CD14-positive monocyte (primary cell): ENCODE measurements around the gene SBF2. TPM values are rescaled to one million over a fixed set of nuclear protein-coding genes. Genes with fewer than 3 reads are reported as not detected.

ENCODE experiments used
- DNase-seq, 3 donors: peaks; one replicate each; pipeline ENCODE4 v3.0.0-alpha.2; 2011 to 2022
- H2AFZ ChIP-seq: 2 replicates; pipeline ENCODE4 v1.6.0; 2012; ENCODE audit warnings: mild to moderate bottlenecking, low read depth, low read length, inconsistent platforms; ENCODE audit not compliant: insufficient read depth, poor library complexity, severe bottlenecking
- H3K27ac ChIP-seq, 2 donors: 1 replicate in 1 of 2; 2 replicates in 1 of 2; pipeline ENCODE4 v1.5.1; 2012 to 2013; ENCODE audit warnings: low read length in 2 of 2, control low read depth in 1 of 2, inconsistent platforms in 1 of 2, low read depth in 1 of 2, mild to moderate bottlenecking in 1 of 2
- H3K27me3 ChIP-seq, 2 donors: one replicate each; pipeline versions ENCODE4 v1.6.0 to v1.6.1; 2011 to 2013; ENCODE audit warnings: low read length in 2 of 2; ENCODE audit not compliant: control insufficient read depth in 2 of 2, insufficient read depth in 2 of 2
- H3K36me3 ChIP-seq, 2 donors: replicated peaks in 1 of 2; 1 replicate in 1 of 2; 2 replicates in 1 of 2; pipeline versions ENCODE4 v1.5.1 to v1.6.1; 2012 to 2013; ENCODE audit warnings: low read length in 2 of 2, control low read depth in 1 of 2, inconsistent platforms in 1 of 2, mild to moderate bottlenecking in 1 of 2; ENCODE audit not compliant: insufficient read depth in 2 of 2, control insufficient read depth in 1 of 2
- H3K4me1 ChIP-seq, 2 donors: 1 replicate in 1 of 2; 2 replicates in 1 of 2; pipeline versions ENCODE4 v1.5.1 to v1.6.1; 2012 to 2013; ENCODE audit warnings: low read length in 2 of 2, control low read depth in 1 of 2, inconsistent platforms in 1 of 2, mild to moderate bottlenecking in 1 of 2, moderate library complexity in 1 of 2; ENCODE audit not compliant: insufficient read depth in 2 of 2, control insufficient read depth in 1 of 2
- H3K4me2 ChIP-seq: replicated peaks from 2 replicates; pipeline ENCODE3; 2012; ENCODE audit warnings: low read length, moderate library complexity, mild to moderate bottlenecking; ENCODE audit not compliant: poor library complexity, severe bottlenecking; ENCODE audit errors: extremely low read depth
- H3K4me3 ChIP-seq, 3 experiments: fragments of 200-600 bp in 1 of 3; sonication (generic) in 1 of 3; replicated peaks in 1 of 3; 1 replicate in 2 of 3; 2 replicates in 1 of 3; pipeline ENCODE4 v1.5.1; 2011 to 2013; ENCODE audit warnings: low read length in 3 of 3, mild to moderate bottlenecking in 3 of 3, control low read depth in 2 of 3, low read depth in 2 of 3, inconsistent platforms in 1 of 3, moderate library complexity in 1 of 3
- H3K79me2 ChIP-seq: 2 replicates; pipeline ENCODE4 v1.6.0; 2012; ENCODE audit warnings: mild to moderate bottlenecking, control low read depth, inconsistent platforms, low read length, moderate library complexity; ENCODE audit not compliant: insufficient read depth
- H3K9ac ChIP-seq: 2 replicates; pipeline ENCODE4 v1.6.0; 2017; ENCODE audit warnings: low read length, mild to moderate bottlenecking; ENCODE audit not compliant: insufficient read depth, poor library complexity, severe bottlenecking
- H3K9me3 ChIP-seq, 2 donors: replicated peaks in 1 of 2; 1 replicate in 1 of 2; 2 replicates in 1 of 2; pipeline versions ENCODE4 v1.5.1 to v1.6.1; 2012 to 2013; ENCODE audit warnings: low read length in 2 of 2, control low read depth in 1 of 2; ENCODE audit not compliant: control insufficient read depth in 1 of 2, insufficient read depth in 1 of 2
- H4K20me1 ChIP-seq: 2 replicates; pipeline ENCODE4 v1.6.0; 2012; ENCODE audit warnings: mild to moderate bottlenecking, low read length, control low read depth, moderate library complexity; ENCODE audit not compliant: insufficient read depth
- H3K27ac Mint-ChIP-seq, 7 donors: one replicate each; pipeline ENCODE4 v1.8.0; 2020; ENCODE audit warnings: mild to moderate bottlenecking in 7 of 7, mixed read lengths in 7 of 7, moderate library complexity in 6 of 7, inconsistent platforms in 2 of 7
- H3K27me3 Mint-ChIP-seq, 3 donors: one replicate each; pipeline ENCODE4 v1.8.0; 2021 to 2022; ENCODE audit warnings: low read depth in 3 of 3, mild to moderate bottlenecking in 3 of 3, mixed read lengths in 3 of 3, moderate library complexity in 3 of 3, inconsistent platforms in 1 of 3
- H3K36me3 Mint-ChIP-seq, 2 donors: one replicate each; pipeline ENCODE4 v1.8.0; 2020; ENCODE audit warnings: mixed read lengths in 2 of 2, inconsistent platforms in 1 of 2, mild to moderate bottlenecking in 1 of 2
- H3K4me1 Mint-ChIP-seq: one replicate; pipeline ENCODE4 v1.8.0; 2020; ENCODE audit warnings: mild to moderate bottlenecking, mixed read lengths
- H3K4me3 Mint-ChIP-seq, 2 donors: one replicate each; pipeline ENCODE4 v1.8.0; 2020; ENCODE audit warnings: mild to moderate bottlenecking in 2 of 2, mixed read lengths in 2 of 2, moderate library complexity in 1 of 2
- H3K9me3 Mint-ChIP-seq, 7 donors: one replicate each; pipeline ENCODE4 v1.8.0; 2020 to 2022; ENCODE audit warnings: mixed read lengths in 7 of 7, mild to moderate bottlenecking in 6 of 7, moderate library complexity in 6 of 7, inconsistent platforms in 2 of 7
- WGBS: methylation state at CpG from one replicate; pipeline ENCODE4 v1.1.5; 2013; ENCODE audit warnings: missing lambda C conversion rate; ENCODE audit not compliant: insufficient coverage; 5-methylcytosine and 5-hydroxymethylcytosine counted together
- intact Hi-C, 2 donors: fragments of 100-400 bp; cut with micrococcal nuclease; formaldehyde crosslinking; loops; one replicate each; pipeline versions ENCODE4 v1.15.0 to v1.15.1; 2023
- polyA plus RNA-seq, 3 donors: library from polyadenylated mRNA; depleted of rRNA in 1 of 3; unstranded in 2 of 3; stranded (reverse) in 1 of 3; fragments of 300-500 nt in 2 of 3; fragments of >200 nt in 1 of 3; fragmentation: Illumina TruSeq in 2 of 3; gene quantifications; 1 replicate in 2 of 3; 2 replicates in 1 of 3; pipeline ENCODE4 v1.2.3, GENCODE V29; 2012 to 2021
- TF ChIP-seq, protein P1 (sequence below): fragments of 200-600 bp; IDR thresholded peaks from one replicate; pipeline ENCODE4 v1.8.0; 2022; ENCODE audit warnings: antibody characterized with exemption, mild to moderate bottlenecking

The SBF2 gene
- polyA plus RNA-seq, 3 donors, result 8.9 to 30.7 (median 16.4) TPM

DNA sequence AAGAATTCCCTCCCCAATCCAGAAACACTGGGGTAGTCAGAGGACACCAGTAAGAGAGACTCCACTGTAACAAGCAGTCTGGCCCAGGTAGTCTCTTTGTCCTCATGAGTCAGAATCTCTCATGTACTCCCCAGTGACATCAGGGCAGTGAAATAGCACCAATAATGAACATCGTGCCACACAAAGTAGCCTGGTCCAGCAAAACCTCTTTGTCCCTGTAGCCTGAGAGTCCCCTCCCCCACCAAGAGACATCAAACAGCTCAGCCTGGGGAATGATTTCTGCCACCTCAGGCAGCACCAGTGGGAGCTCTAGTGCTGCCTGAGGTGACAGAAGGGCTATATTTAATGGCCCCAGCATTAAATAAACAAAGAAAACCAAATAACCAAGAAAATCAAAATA lies 88.1 kb downstream of the SBF2 start:
- Histone ChIP-seq H2AFZ (no peak overlapping the region), H3K27ac (no peak overlapping the region), H3K4me2 (no peak overlapping the region), H3K36me3 (peaks cover 0 to 8% of the 10 kb centered on the region in 2 donors), H3K79me2 (peaks cover 57% of the 10 kb centered on the region), H3K27me3 (no peaks in the 10 kb centered on the region), H3K4me3 (no peak overlapping the region), H3K4me1 (no peaks in the 10 kb centered on the region), H3K9me3 (peaks cover 17 to 21% of the 10 kb centered on the region in 2 donors), H3K9ac (no peak overlapping the region), H4K20me1 (peaks cover 85% of the 10 kb centered on the region)
- TF ChIP-seq, protein P1, sequence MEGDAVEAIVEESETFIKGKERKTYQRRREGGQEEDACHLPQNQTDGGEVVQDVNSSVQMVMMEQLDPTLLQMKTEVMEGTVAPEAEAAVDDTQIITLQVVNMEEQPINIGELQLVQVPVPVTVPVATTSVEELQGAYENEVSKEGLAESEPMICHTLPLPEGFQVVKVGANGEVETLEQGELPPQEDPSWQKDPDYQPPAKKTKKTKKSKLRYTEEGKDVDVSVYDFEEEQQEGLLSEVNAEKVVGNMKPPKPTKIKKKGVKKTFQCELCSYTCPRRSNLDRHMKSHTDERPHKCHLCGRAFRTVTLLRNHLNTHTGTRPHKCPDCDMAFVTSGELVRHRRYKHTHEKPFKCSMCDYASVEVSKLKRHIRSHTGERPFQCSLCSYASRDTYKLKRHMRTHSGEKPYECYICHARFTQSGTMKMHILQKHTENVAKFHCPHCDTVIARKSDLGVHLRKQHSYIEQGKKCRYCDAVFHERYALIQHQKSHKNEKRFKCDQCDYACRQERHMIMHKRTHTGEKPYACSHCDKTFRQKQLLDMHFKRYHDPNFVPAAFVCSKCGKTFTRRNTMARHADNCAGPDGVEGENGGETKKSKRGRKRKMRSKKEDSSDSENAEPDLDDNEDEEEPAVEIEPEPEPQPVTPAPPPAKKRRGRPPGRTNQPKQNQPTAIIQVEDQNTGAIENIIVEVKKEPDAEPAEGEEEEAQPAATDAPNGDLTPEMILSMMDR, result no peak
- Mint-ChIP-seq H3K9me3 (peaks cover 15 to 28% (median 23%) of the 10 kb centered on the region in 7 donors), H3K4me1 (peaks cover 5% of the 10 kb centered on the region), H3K27ac (no peak overlapping the region), H3K36me3 (peaks cover 6 to 17% of the 10 kb centered on the region in 2 donors), H3K27me3 (no peaks in the 10 kb centered on the region), H3K4me3 (no peak overlapping the region)
- WGBS, result no CpG with 5 or more reads among the region's 1 CpG
- DNase-seq, result no peak
- intact Hi-C loops, result no loop called here

DNA sequence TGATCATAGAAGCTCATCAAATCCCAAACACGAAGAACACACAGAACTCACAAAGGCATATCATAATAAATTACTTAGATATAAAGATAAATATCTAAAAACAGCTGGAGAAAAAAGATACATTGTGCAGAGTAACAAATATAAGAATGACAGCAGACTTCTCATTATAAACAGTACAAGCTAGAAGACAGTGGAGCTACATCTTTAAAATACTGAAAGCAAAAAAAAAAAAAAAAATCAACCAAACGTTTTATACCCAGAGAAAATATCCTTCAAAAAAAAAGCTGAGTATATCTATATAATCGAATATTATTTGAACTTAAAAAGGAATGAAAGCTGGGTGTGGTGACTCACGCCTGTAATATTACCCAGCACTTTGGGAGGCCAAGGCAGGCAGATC lies 90.0 kb downstream of the SBF2 start:
- Mint-ChIP-seq H3K27ac (no peak overlapping the region), H3K4me3 (no peak overlapping the region), H3K4me1 (peaks cover 5% of the 10 kb centered on the region), H3K27me3 (no peaks in the 10 kb centered on the region), H3K9me3 (peaks cover 15 to 28% (median 23%) of the 10 kb centered on the region in 7 donors), H3K36me3 (peaks cover 3 to 22% of the 10 kb centered on the region in 2 donors)
- Histone ChIP-seq H3K27me3 (no peaks in the 10 kb centered on the region), H3K27ac (no peak overlapping the region), H3K9me3 (peaks cover 17 to 21% of the 10 kb centered on the region in 2 donors), H2AFZ (no peak overlapping the region), H3K36me3 (peaks cover 0 to 8% of the 10 kb centered on the region in 2 donors), H3K4me2 (no peak overlapping the region), H4K20me1 (peaks cover 84% of the 10 kb centered on the region), H3K4me1 (no peaks in the 10 kb centered on the region), H3K9ac (no peak overlapping the region), H3K4me3 (no peak overlapping the region), H3K79me2 (peaks cover 59% of the 10 kb centered on the region)
- TF ChIP-seq, protein P1, result no peak
- no peak for DNase-seq
- no CpG with 5 or more reads among the region's 4 CpGs for WGBS
- intact Hi-C loops, result loop anchor here in 1 of 2 donors (5.0 kb wide), 1 partner anchor 428 kb away; no protein-coding TSS in a partner anchor
